Activated CD4-positive, alpha-beta T cell treated with anti-CD3 and anti-CD28 coated beads, Interleukin-2, amount 50 U/mL, for 1 hour (primary cell): ENCODE data around the gene MIS18A.
"Not testable (repeated sequence)": the region's sequence is repeated elsewhere in the genome, so short reads cannot be mapped to it uniquely, and the experiment has no call there.

Experiments used
- DNase-seq: peaks from one replicate; pipeline ENCODE4 v3.0.0-alpha.2; 2020

Gene MIS18A

DNA sequence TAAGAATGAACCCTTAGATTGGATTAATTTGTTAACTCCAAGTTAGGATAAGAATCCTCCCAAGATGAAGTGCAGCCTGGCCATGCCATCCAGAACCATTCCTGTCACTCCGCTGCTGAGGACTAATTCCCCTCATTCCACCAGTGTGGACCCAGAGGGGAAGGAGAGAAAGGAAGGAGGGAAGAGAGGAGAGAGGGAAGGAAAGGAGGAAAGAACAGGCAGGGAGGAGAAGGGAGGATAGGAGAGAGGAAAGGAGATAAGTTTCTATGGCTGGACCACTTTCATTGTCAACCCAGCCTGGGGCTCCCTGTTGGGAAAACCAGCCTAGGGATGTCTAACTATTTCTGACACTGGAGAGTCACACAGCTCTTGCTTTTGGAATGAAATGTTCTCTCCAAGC is 24.5 kb upstream of the MIS18A start:
- no peak for DNase-seq

DNA sequence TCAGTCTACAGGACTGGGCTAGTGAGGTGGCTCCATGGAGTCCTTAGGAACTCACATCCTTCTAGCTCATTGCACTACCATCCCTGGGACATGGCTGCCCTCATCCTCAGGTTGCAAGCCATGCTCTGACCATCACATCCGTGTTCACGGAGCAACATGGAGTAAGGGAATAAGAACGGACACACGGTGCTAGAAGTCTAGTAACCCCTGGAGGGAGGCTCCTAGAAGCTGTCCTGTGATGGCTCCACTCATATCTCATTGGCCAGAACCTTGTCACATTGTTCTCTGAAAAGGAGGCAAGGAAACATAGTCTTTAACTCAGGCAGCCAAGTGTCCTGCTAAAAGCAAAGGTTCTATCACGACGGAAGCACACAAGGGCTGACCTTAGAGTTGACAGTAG is 23.7 kb upstream of the MIS18A start:
- no peak for DNase-seq

DNA sequence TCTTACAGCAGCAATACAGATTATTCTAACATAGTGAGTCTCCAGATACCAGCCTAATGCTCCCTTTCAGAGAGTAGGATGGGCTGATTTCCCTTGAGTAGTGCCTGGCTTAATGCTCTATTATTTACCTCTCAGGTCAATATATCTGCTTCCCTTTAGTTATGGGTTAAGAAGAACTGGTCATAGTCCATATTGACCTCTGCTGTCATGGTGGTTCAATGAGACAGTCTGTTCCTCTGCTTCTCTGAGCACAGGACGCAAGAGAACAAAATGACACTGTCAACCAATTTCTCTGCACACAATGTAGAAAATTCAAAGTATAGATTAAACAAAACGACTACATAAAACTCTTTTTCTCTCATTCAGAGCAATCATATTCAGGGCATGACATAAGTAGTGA is 22.7 kb upstream of the MIS18A start:
- no peak for DNase-seq

DNA sequence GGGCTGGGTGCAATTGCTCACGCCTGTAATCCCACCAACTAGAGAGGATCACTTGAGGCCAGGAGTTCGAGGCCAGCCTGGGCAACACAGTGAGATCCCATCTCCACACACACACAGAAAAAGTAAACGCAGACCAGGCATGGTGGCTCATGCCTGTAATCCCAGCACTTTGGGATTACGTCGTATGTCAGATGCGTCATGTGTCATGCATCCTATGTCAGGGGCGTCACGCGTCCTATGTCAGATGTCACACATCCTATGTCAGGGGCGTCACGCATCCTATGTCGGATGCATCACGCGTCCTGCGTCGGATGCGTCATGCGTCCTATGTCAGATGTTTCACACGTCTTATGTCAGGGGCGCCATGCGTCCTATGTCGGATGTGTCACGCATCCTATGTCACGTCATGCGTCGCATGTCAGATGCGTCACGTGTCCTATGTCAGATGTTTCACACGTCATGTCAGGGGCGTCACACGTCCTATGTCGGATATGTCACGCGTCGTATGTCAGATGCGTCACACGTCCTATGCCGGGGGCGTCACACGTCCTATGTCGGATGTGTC is 21.4 kb upstream of the MIS18A start:
- DNase-seq, result no peak

DNA sequence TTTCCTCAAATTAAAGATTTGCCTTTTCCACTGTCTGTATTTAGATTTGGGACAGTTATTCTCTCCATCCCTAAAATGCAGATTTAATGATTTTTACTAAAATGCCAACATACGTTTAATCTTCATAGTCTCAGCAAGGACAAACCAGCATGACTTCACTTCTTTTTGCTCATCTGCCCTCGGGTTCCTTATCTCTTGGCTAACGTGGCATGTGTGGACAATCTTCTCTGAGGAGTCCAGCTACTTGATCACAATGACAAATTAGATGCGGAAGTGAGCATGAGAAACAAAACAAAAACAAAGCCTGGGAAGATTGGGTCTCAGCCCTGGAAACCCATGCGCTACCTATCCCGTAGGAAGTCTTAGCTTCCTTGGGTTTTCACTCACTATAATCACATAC is 20.8 kb upstream of the MIS18A start:
- DNase-seq, result no peak

DNA sequence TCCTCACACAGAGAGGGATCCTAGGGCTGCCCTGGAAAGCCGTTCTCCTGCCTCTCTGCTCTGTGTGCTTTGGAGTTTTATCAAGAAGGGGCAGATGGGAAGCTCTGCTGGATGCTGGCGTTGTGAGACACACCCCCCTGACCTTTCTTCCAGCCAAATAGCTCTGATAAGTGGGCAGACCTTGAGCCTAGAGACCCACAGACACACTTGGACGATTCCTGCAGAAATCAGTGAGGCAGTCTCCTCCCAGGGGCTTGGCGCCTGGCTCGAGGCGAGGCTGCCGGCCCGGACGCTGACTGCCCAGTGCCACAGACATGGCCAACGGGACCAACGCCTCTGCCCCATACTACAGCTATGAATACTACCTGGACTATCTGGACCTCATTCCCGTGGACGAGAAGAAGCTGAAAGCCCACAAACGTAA is 19.8 kb upstream of the MIS18A start, which contains the start of gene MRAP:
MRAP (plus strand) TSS at position 198 of the 424 bp plus-strand sequence; CDS start at position 315, 117 bp downstream.
- no peak for DNase-seq

DNA sequence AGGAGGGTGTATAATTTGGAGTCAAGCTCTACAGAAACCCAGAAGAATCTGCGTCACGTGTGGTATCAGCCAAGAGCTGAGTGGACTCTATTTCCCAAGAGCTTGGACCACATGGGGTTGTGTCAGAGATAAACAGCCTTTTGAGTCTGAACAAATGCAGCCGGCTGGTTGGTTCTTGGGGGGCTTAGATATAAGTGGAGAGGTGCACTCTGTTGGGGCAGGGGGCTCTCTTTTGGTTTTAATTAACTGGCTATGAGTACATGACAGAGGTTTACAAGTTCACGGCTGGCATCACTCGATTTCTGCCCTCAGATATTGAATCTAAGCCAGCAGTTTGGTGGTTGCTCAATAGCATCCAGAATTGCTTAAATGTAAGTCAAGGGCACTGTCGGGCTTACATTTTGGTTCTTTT is 19.3 kb upstream of the MIS18A start:
- DNase-seq, result no peak

DNA sequence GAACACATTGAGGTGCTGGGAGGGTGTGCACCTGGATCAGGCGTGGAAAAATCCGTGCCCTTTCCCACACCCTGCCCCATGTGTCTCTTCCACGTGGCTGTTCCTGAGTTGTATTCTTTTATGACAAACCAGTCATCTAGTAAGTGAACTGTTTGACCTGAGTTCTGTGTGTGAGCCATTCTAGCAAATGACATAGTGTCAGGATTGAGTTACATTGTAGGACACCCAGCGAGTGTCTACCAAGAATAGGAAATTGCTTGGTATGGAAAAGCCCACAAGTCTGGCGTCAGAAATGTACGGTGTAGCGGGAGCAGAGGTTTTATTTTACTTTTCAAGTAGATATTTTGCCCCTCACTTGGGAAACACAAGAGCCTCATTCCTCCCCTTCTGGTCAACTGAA is 18.6 kb upstream of the MIS18A start:
- DNase-seq, result no peak

DNA sequence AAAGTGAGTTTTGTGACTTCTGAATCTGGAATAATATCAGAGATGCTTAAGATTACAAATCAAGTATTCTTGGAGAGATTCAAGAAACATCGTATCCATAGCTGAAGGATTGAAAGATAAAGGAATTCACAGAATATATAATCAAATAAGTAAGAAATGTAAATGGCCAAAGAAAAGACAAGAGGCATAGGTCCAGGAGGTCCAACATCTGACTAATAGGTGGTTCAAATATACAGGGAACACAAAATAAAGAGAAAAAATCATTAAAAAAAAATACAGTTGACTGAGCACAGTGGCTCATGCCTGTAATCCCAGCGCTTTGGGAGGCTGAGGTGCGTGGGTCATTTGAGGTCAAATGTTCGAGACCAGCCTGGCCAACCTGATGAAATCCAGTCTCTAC is 6.6 kb upstream of the MIS18A start:
- no peak for DNase-seq

DNA sequence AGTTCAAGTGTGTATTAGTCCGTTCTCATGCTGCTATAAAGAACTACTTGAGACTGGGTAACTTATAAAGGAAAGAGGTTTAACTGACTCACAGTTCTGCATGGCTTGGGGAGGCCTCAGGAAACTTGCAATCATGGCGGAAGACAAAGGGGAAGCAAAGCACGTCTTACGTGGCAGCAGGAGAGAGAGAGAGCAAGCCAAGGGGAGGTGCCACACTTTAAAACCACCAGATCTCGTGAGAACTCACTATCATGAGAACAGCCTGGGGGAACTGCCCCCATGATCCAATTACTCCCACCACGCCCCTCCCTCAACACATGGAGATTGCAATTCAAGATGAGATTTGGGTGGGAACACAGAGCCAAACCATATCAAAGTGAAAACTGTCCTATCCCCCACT is 4.1 kb upstream of the MIS18A start:
- no peak for DNase-seq

DNA sequence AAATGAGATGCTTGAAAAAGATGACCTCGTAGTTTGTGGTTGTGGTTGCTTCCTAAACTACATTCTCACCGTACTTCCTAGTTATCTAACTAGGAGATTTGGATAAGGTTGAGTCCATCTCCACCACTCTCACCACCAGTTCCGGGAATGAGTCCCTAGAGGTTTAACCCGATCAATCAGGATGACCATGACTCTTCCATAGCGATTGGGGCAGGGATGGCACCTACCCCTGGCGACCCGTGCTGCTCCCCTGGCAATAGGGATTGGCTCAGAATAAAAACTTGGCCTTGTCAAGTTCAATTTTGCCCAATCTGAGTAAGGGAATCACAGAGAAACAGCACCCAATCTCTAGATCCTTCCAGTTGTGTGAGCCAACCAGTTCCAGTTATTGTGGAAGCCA is 2.7 kb upstream of the MIS18A start:
- no peak for DNase-seq

DNA sequence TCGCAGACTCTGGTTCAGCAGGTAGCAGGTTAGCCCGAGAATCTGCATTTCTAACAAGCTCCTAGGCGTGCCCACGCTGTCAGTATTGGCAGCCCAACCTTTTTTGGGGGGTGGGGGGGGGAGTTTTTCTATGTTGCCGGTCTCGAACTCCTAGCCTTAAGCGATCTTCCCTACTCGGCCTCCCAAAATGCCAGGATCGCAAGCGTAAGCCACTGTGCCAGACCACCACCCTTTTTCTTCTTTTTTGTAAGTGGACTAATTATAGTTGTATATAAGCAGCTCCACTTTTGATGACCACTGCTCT is 480 bp upstream of the MIS18A start:
- no peak for DNase-seq

DNA sequence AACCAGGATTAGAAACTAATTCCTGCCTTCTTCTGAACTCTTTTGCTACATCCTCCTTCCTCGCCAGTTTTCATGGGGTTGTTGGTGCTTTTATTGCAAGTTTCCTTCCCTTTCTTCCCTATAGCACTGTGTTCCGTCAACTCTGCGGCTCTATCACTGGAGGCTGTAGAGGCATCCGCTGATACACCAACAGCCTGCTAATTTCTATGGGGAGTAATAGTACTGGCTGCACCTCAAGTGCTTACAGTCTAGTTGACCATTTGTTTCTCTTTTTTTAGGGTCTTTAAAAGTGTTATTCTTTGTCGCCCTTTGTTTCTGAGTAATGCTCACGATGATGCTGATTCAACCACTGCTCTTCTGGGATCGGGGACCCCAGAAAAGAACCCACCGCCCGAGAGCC is 746 bp downstream of the MIS18A start:
- DNase-seq, result no peak

DNA sequence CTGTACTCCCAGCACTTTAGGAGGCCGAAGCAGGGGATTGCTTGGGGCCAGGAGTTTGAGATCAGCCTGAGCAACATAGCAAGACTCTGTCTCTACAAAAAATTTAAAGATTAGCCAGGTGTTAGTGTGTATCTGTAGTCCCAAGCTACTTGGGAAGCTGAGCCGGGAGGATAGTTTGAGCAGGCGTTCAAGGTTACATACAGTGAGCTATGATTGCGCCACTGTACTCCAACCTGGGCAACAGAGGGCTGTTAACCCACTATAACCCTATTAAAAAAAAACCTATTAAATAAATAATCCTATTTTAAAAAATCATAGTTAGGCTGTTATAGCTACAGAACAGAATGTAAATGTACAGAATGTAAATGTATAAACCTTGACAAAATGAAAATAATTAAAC is 2.2 kb downstream of the MIS18A start:
- DNase-seq, result no peak

DNA sequence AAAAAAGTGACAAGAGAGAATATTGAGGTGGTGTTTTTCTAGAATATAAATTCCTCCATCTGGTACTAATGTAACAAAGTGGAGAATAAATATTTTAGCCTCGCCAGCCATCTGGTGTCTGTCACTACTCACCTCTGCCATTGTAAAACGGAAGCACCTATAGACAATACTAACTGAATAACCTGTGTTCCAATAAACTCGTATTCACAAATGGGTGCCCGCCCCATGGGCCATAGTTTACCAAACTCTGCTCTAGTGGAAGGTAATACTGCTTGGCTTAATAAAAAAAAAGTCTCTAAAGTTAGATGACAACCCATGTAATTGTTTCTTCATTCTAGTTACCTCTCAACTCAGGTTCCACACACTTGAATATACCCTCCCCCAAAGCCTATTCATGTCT is 8.1 kb downstream of the MIS18A start:
- no peak for DNase-seq

DNA sequence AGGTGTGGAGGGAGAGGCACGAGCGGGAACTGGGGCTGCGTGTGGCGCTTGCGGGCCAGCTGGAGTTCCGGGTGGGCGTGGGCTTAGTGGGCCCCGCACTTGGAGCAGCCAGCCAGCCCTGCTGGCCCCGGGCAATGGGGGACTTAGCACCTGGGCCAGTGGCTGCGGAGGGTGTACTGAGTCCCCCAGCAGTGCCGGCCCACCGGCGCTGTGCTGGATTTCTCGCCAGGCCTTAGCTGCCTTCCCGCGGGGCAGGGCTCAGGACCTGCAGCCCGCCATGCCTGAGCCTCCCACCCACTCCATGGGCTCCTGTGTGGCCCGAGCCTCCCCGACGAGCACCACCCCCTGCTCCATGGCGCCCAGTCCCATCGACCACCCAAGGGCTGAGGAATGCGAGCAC is 13.5 kb downstream of the MIS18A start:
- not testable (repeated sequence) for DNase-seq

DNA sequence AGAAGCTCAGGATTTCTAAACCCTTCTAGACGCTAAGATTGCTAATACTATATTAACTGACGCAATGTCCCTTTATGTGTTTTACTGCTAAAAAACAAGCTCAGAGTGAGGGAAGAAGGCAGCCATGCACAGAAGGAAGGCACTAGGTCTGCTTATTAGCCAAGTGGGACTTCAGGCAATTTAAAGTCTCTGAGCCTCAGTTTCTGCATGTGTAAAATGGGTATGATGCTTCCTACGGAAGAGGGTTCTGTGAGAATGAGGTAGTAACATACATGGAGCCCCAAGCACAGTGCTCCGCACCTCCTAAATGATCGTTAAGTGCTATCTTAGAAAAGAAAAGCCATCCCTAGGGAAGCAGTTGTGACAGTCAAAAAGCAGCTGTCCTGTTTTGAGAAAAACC is 16.9 kb downstream of the MIS18A start:
- no peak for DNase-seq

DNA sequence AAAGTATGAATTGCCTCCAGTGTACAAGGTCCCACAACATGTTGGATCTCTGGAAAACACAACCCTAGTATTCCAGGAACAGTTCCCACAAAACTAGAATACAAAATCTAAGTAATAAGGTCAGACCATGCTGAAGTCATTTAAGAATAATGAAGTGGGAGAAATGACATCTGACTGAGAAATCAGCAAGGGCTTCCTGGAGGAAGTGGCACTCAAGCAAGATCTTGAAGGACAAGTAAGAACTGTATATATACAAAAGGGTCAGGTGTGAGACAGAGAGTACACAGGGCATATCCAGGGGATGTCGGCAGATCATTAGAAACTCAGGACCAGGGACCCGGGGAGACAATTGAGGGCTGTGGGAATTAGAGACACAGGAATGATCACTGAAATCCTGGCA is 18.7 kb downstream of the MIS18A start:
- no peak for DNase-seq

DNA sequence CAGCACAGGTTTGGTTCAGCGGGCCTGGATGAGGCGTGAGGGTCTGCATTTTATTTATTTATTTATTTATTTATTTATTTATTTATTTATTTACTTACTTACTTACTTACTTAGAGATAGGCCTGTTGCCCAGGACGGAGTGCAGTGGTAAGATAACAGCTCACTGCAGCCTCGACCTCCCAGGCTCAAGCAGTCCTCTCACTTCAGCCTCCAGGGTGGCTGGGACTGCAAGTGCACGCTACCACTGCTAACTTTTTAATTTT is 20.1 kb downstream of the MIS18A start:
- not testable (repeated sequence) for DNase-seq

DNA sequence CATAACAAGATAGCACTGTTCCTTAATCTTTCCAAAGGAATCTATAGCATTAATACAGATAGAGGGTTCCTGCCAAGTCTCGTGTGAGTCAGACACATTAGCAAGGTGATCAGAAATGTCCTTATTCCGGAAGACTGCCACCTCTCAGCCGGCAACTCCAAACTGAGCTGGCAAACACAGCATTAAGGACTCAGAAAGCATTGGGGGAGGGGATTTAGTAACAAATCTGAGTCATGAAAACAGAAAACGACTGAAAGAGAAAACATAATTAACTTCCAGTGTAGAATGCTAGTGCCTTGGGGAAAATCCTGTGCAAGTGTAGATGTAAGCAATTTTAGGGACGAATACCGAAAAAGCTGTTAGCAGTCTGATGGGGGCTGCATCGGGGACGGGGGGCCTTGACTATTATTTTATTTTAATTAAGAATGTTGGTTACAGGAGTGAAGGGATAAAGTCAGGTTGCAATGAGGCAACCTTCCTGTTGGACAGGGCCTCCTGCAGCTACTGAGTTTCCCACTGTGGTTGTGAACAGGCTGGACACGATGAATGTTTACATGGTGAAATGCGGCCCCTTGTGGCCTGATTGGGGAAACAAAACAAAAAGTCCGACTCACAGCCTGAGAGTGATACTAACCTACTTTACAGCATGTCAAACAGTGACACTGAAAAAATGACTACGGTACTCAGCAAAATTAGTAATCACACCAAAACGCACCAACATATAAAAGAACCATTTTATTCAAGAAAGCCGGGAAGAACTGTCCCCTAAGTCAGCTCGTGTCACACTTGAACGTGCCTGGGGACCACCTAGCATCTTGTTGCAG is 20.7 kb downstream of the MIS18A start:
- peak; percentile 3 for DNase-seq

DNA sequence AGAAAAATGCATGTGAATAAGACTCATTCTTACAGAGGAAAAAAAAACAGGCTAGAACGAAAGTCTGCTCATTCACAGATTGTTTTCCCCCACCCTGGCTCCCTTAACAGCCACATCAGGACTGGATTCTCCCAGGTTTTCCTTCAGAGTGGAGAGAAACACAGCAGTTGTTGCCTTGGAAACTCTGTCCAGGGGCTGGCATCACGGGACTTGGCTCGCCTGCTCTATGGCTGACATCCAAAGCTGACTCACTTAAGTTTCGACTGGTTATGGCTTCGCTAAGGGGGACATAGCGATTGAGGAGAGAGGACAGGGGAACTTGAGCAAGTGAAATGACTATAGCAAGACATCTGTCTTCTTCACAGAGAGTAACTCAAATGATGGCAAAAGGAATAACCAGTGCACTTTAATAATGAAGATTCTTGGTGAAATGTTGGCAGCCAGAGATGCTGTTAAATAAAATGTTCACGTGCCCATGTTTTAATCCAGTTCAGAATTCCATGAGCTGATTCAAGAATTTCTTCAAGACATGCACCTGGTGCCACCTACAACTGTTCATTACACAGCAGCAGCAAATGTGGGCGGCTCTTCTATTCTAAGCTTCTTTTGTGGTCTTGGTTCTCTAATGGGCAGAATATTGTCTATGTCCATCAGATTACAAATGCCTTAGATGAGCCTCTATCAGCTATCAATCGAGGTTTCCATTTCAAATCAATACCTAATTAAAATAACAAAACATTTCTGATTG is 21.8 kb downstream of the MIS18A start:
- DNase-seq, result no peak

DNA sequence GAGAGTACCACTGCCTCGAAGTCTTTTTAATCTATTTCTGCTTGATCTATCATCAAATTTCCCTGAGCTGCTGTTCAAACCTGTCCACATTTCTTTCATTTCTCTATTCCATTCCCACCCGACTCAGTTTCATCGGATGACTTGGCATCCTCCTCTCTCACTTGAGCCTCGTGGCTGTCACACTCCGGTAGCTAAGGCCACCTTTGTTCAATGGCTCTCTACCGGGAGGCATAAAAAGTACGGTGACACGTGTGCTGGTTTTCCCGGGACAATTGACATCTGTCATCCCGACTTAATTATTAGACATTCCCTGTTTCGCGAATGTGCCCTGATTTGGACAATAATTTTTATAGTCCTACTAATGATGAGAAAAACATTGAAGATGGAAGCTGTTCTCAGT is 22.6 kb downstream of the MIS18A start:
- DNase-seq, result no peak

DNA sequence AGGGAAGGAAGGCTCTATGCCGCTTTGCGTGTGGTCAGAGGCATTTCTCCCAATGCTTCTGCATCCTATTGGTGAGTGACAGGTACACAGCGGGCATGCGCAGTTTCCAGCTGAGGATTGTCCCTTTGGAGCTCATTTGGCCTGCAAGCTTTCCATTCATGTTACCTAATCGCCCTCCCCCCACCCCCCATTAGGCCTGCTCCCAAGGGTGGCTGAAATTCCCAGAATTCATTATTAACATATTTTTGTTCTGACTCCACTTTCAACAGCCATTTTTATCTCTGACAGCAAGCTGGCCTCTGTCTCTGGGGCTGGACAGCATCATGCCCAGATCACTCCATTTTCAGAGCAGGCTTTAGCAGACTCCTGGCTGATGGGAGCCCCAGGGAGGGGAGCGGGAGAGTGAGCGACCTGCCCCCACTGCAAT is 25.6 kb downstream of the MIS18A start:
- DNase-seq, result no peak

DNA sequence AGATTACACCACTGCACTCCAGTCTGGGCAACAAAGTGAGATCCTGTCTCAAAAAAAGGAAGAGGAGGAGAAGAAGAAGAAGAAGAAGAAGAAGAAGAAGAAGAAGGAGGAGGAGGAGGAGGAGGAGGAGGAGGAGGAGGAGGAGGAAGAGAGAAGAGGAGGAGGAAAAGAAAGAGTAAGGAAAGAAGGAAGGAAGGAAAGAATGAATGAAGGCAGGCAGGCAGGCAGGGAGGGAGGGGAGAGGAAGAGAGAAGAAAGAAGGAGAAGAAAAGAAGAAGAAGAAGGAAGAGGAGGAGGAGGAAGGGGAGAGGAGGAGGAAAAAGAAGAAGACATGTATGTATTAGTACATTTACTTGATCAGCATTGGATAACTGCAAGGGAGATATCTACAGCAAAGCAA is 26.7 kb downstream of the MIS18A start:
- no peak for DNase-seq
